HepG2 (cell line): ENCODE results near the gene RAPGEF6. TPM values are rescaled to one million over a fixed set of nuclear protein-coding genes. Genes with fewer than 3 reads are reported as not detected.
A peak's percentile ranks its signal among the peaks of the same experiment; 100 is the strongest.

Experiments used
- ATF7 ChIP-seq, 2 experiments: fragments of 450-650 bp in 1 of 2; sonication (generic) in 1 of 2; formaldehyde crosslinking in 1 of 2; IDR thresholded peaks; 2 replicates each; pipeline versions ENCODE4 v1.4.0 to v1.6.1; 2016 to 2020; ENCODE audit warnings: antibody characterized with exemption in 1 of 2, mild to moderate bottlenecking in 1 of 2, missing genetic modification reagents in 1 of 2
- BRCA1 ChIP-seq: sonication (generic); formaldehyde crosslinking; IDR thresholded peaks from 2 replicates; pipeline ENCODE4 v1.4.0; 2020; ENCODE audit warnings: missing genetic modification reagents
- EED ChIP-seq: sonication (generic); formaldehyde crosslinking; IDR thresholded peaks from 2 replicates; pipeline ENCODE4 v1.5.0; 2020; ENCODE audit warnings: mild to moderate bottlenecking, missing genetic modification reagents
- ERF ChIP-seq: IDR thresholded peaks from 2 replicates; pipeline ENCODE4 v1.6.1; 2018; ENCODE audit warnings: missing biosample characterization, missing genetic modification reagents
- GZF1 ChIP-seq: sonication (generic); formaldehyde crosslinking; IDR thresholded peaks from 2 replicates; pipeline ENCODE4 v1.5.1; 2020; ENCODE audit warnings: mild to moderate bottlenecking, missing genetic modification reagents
- IKZF5 ChIP-seq: IDR thresholded peaks from 2 replicates; pipeline ENCODE4 v1.6.1; 2018; ENCODE audit warnings: missing genetic modification reagents, mild to moderate bottlenecking, missing compliant biosample characterization
- ISX ChIP-seq: sonication (generic); formaldehyde crosslinking; conservative IDR thresholded peaks from 2 replicates; pipeline ENCODE4 v1.5.0; 2020; ENCODE audit warnings: missing genetic modification reagents
- KLF12 ChIP-seq: sonication (generic); formaldehyde crosslinking; IDR thresholded peaks from 2 replicates; pipeline ENCODE4 v1.4.0; 2020; ENCODE audit warnings: missing genetic modification reagents, borderline replicate concordance
- KLF13 ChIP-seq: sonication (generic); formaldehyde crosslinking; IDR thresholded peaks from 2 replicates; pipeline ENCODE4 v1.4.0; 2020; ENCODE audit warnings: mild to moderate bottlenecking, missing genetic modification reagents
- KLF9 ChIP-seq: IDR thresholded peaks from 2 replicates; pipeline ENCODE4 v1.6.1; 2016; ENCODE audit warnings: low read depth
- MED8 ChIP-seq: sonication (generic); formaldehyde crosslinking; IDR thresholded peaks from 2 replicates; pipeline ENCODE4 v1.8.1; 2023; ENCODE audit warnings: mild to moderate bottlenecking, missing genetic modification reagents; ENCODE audit not compliant: insufficient replicate concordance
- RFXAP ChIP-seq: sonication (generic); formaldehyde crosslinking; IDR thresholded peaks from 2 replicates; pipeline ENCODE4 v1.4.0; 2020; ENCODE audit warnings: missing genetic modification reagents, borderline replicate concordance
- SMC3 ChIP-seq: IDR thresholded peaks from 2 replicates; pipeline ENCODE4 v1.6.1; 2011; ENCODE audit warnings: low read length, improper control_type of control experiment
- SRSF4 ChIP-seq: fragments of 200-400 bp; formaldehyde crosslinking; IDR thresholded peaks from one replicate; pipeline ENCODE4 v1.6.1; 2018; ENCODE audit warnings: mild to moderate bottlenecking, low read depth, low read length, moderate library complexity; ENCODE audit not compliant: poor library complexity, severe bottlenecking
- STAT6 ChIP-seq: sonication (generic); formaldehyde crosslinking; IDR thresholded peaks from 2 replicates; pipeline ENCODE4 v1.4.0; 2020; ENCODE audit warnings: missing genetic modification reagents, mild to moderate bottlenecking, borderline replicate concordance
- TFAP4 ChIP-seq: sonication (generic); IDR thresholded peaks from 2 replicates; pipeline ENCODE4 v1.6.1; 2016; ENCODE audit warnings: low read depth, borderline replicate concordance
- ZNF609 ChIP-seq: sonication (generic); formaldehyde crosslinking; IDR thresholded peaks from 2 replicates; pipeline ENCODE4 v1.4.0; 2020; ENCODE audit warnings: mild to moderate bottlenecking, missing genetic modification reagents, borderline replicate concordance
- ZNF761 ChIP-seq: sonication (generic); formaldehyde crosslinking; conservative IDR thresholded peaks from 2 replicates; pipeline ENCODE4 v1.4.0; 2020; ENCODE audit warnings: mild to moderate bottlenecking, missing genetic modification reagents
- ZNF772 ChIP-seq: sonication (generic); formaldehyde crosslinking; IDR thresholded peaks from 2 replicates; pipeline ENCODE4 v1.5.0; 2020; ENCODE audit warnings: mild to moderate bottlenecking, missing genetic modification reagents
- ZNF850 ChIP-seq: sonication (generic); formaldehyde crosslinking; conservative IDR thresholded peaks from 2 replicates; pipeline ENCODE4 v1.9.0; 2021; ENCODE audit warnings: mild to moderate bottlenecking, missing genetic modification reagents
- polyA plus RNA-seq, 8 experiments: library from polyadenylated mRNA; depleted of rRNA in 3 of 8; stranded (reverse) in 7 of 8; unstranded in 1 of 8; fragments of >200 nt; fragmentation: Illumina TruSeq in 4 of 8; extraction: Trizol in 4 of 8; gene quantifications; 2 replicates each; pipeline versions ENCODE4 v1.2.1 to v1.2.3, GENCODE V29; 2011 to 2016; ENCODE audit warnings: low read depth in 4 of 8, missing spikeins in 1 of 8, mixed read lengths in 1 of 8; ENCODE audit not compliant: insufficient read depth in 1 of 8
- total RNA-seq, 5 experiments: library from RNA; depleted of rRNA; stranded (reverse); fragments of >200 nt; fragmentation: Illumina TruSeq; extraction: Trizol; gene quantifications; 2 replicates each; pipeline ENCODE4 v1.2.3, GENCODE V29; 2016; ENCODE audit warnings: low read depth in 1 of 5

Gene RAPGEF6
- total and polyA plus RNA-seq, 2 of the 13 experiments (the other 11 are each of a cell fraction or from before 2014, with no cell fraction given), result 7.7 to 24.6 TPM

- TF ChIP-seq ZNF772 (CRISPR knock-in tag) (no peak), ZNF850 (CRISPR knock-in tag) (no peak), KLF13 (CRISPR knock-in tag) (no peak), RFXAP (CRISPR knock-in tag) (no peak), EED (CRISPR knock-in tag) (no peak), SMC3 (peak; percentile 5; the same call in 1 of the 2 replicates), KLF12 (no peak), IKZF5 (CRISPR knock-in tag) (no peak), STAT6 (CRISPR knock-in tag) (no peak), ISX (CRISPR knock-in tag) (no peak), ZNF609 (CRISPR knock-in tag) (peak; percentile 73), BRCA1 (CRISPR knock-in tag) (no peak), SRSF4 (no peak), ZNF761 (no peak), KLF9 (CRISPR knock-in tag) (no peak), ERF (CRISPR knock-in tag) (no peak), MED8 (CRISPR knock-in tag) (no peak), TFAP4 (no peak), ATF7 (IDR thresholded peaks at IDR 0.05) (no peak), ATF7 (CRISPR knock-in tag; IDR thresholded peaks at IDR 0.05) (no peak), GZF1 (no peak)
These were observed 24.6 kb downstream of the RAPGEF6 start (continued) for GRCh38 chr5:131610198-131611063.
